Measurements from ENCODE around the gene HNRNPF. TPM values are rescaled to one million over a fixed set of nuclear protein-coding genes. Genes with fewer than 3 reads are reported as not detected.

Gene HNRNPF
- total and polyA plus RNA-seq, 2 of the 4 experiments (the other 2 are of a cell fraction), result 169 to 207 TPM

- no peak overlapping the region for H2AK5ac ChIP-seq (ENCODE audit: low read depth, low read length)
- peaks cover 92% of the 10 kb centered on the region for H4K20me1 ChIP-seq (ENCODE audit: insufficient read depth, low read length)
- H3K14ac ChIP-seq (replicated peaks; ENCODE audit: low read depth, low read length), result no peak overlapping the region
- no peak overlapping the region for H2BK120ac ChIP-seq (ENCODE audit: low read depth, low read length)
- peaks cover 4 to 15% of the 10 kb centered on the region in 2 experiments; a peak in 2 of 4 replicates for H3K79me1 ChIP-seq (ENCODE audit: low read depth in 1 of 2, low read length in 2 of 2)
- H4K5ac ChIP-seq (ENCODE audit: low read depth, low read length), result no peak overlapping the region
- no TSS peak for BruUV-seq (replicated peaks)
- dilution Hi-C loops (cut with HindIII; ENCODE audit: low sequenced_read_pairs, unreplicated experiment) (no loop called here), intact Hi-C loops (cut with micrococcal nuclease) (no loop called here), in situ Hi-C loops (cut with MboI; ENCODE audit: low sequenced_read_pairs) (loop anchor here (5.0 to 25.0 kb wide), 2 partner anchors 50 to 1585 kb away; partner anchors contain the start of gene DEPP1)
- no peak overlapping the region for H3K4me2 ChIP-seq (ENCODE audit: low read depth, low read length)
- H3K4me3 ChIP-seq (ENCODE audit: insufficient read depth, low read depth, low read length), result no peak overlapping the region
- ChIA-PET POLR2A (ENCODE audit: unreplicated experiment) (no interaction called here), CTCF (no interaction called here)
- no peaks in the 10 kb centered on the region for H3K27me3 ChIP-seq (ENCODE audit: control insufficient read depth, insufficient read depth, low read length)
- no peak overlapping the region for H2AK9ac ChIP-seq (replicated peaks; ENCODE audit: low read depth, low read length, poor library complexity)
- H3K9me3 ChIP-seq (ENCODE audit: control insufficient read depth, insufficient read depth, low read length), result no peaks in the 10 kb centered on the region
- H3K56ac ChIP-seq (ENCODE audit: extremely low read depth, insufficient read depth, low read length), result no peak overlapping the region
- no peak overlapping the region for H4K8ac ChIP-seq (ENCODE audit: low read depth in 2 of 2, low read length in 2 of 2)
- H3K9ac ChIP-seq (ENCODE audit: low read depth, low read length), result no peak overlapping the region
- ATAC-seq (ENCODE audit: low read depth) (no peak), DNase-seq (no peak)
- no peak overlapping the region for H4K91ac ChIP-seq (ENCODE audit: insufficient read depth, low read depth, low read length)
- H3K36me3 ChIP-seq (ENCODE audit: control insufficient read depth, insufficient read depth, low read length), result peaks cover 2% of the 10 kb centered on the region; the same call in 1 of the 2 replicates
- H3K18ac ChIP-seq (ENCODE audit: low read depth, low read length), result no peak overlapping the region
- no peak for TF ChIP-seq RAD21 (IDR thresholded peaks at IDR 0.05; ENCODE audit: low read length)
- 69% methylated on average over 2 of the region's 4 CpGs; no CpG with 5 or more reads in 1 of the 2 experiments for WGBS, 2 experiments (ENCODE audit: extremely low coverage in 2 of 2, insufficient read length in 1 of 2)
- no peak overlapping the region for H3K4ac ChIP-seq (ENCODE audit: low read depth, low read length)
- peaks cover 10% of the 10 kb centered on the region for H3K9me1 ChIP-seq (ENCODE audit: insufficient read depth, low read length)
- no peak overlapping the region for H2BK15ac ChIP-seq (ENCODE audit: low read depth, low read length)
- no peak overlapping the region for H2AFZ ChIP-seq (replicated peaks; ENCODE audit: low read length, poor library complexity)
- no peak overlapping the region for H2BK5ac ChIP-seq (ENCODE audit: low read depth, low read length, poor library complexity, severe bottlenecking)
- no peak overlapping the region for H2BK20ac ChIP-seq (ENCODE audit: low read depth, low read length)
- H3K23ac ChIP-seq (ENCODE audit: low read depth, low read length), result no peak overlapping the region
- no peak overlapping the region for H3K27ac ChIP-seq (ENCODE audit: insufficient read depth, low read length)
- peaks cover 15% of the 10 kb centered on the region for H3K4me1 ChIP-seq (ENCODE audit: control insufficient read depth, insufficient read depth, low read length)
These were observed 6.8 kb downstream of the HNRNPF start for GRCh38 chr10:43402176-43402575.
